GM12872 (cell line): Measurements from ENCODE around the gene MSI1.

ENCODE experiments used
- CTCF ChIP-seq: IDR thresholded peaks from 3 replicates; pipeline ENCODE4 v1.5.1; 2011; ENCODE audit warnings: low read depth, mild to moderate bottlenecking, low read length, moderate library complexity; ENCODE audit not compliant: insufficient read depth

MSI1 gene

GRCh38 chr12:120367924-120368788 is 808 bp downstream of the MSI1 start:
- TF ChIP-seq CTCF: no peak

GRCh38 chr12:120367233-120367923 is 1.6 kb downstream of the MSI1 start:
- peak; percentile 37; the same call in 2 of the 3 replicates for TF ChIP-seq CTCF

- no peak for TF ChIP-seq CTCF
Observed at GRCh38 chr12:120366845-120367232, 2.1 kb downstream of the MSI1 start.

- TF ChIP-seq CTCF: no peak
Observed at GRCh38 chr12:120366341-120366705, 2.6 kb downstream of the MSI1 start.

GRCh38 chr12:120365675-120366340 is 3.2 kb downstream of the MSI1 start:
- TF ChIP-seq CTCF: no peak

GRCh38 chr12:120364487-120364886 is 4.5 kb downstream of the MSI1 start:
- no peak for TF ChIP-seq CTCF

- no peak for TF ChIP-seq CTCF
Observed at GRCh38 chr12:120363274-120363855, 5.6 kb downstream of the MSI1 start.
